ENCODE measurements around the gene MRPS27. TPM values are rescaled to one million over a fixed set of nuclear protein-coding genes. Genes with fewer than 3 reads are reported as not detected.

MRPS27 gene
- total and polyA plus RNA-seq, 2 of the 13 experiments (the other 11 are each of a cell fraction or from before 2014, with no cell fraction given) = 71.8 to 115 TPM

- TF ChIP-seq TFDP2 (CRISPR knock-in tag; IDR thresholded peaks at IDR 0.05) = peak; percentile 80
- no peak for TF ChIP-seq ZNF773 (CRISPR knock-in tag; IDR thresholded peaks at IDR 0.05; ENCODE audit: borderline replicate concordance)
- 0 out of 2 replicates have a peak, but pooled peaks have one; percentile 18 for TF ChIP-seq ZBTB21 (CRISPR knock-in tag; IDR thresholded peaks at IDR 0.05)
- TF ChIP-seq ZBTB3 (CRISPR knock-in tag; IDR thresholded peaks at IDR 0.05; ENCODE audit: borderline replicate concordance, low read depth) = peak; percentile 63; the same call in 1 of the 2 replicates
- TF ChIP-seq PBX3 (CRISPR knock-in tag; IDR thresholded peaks at IDR 0.05; ENCODE audit: borderline replicate concordance) = no peak
- no peak for TF ChIP-seq ZNF225 (CRISPR knock-in tag; IDR thresholded peaks at IDR 0.05)
- no peak for TF ChIP-seq FOXP1 (IDR thresholded peaks at IDR 0.05)
- TF ChIP-seq FOXP1 (CRISPR knock-in tag; IDR thresholded peaks at IDR 0.05) = 0 out of 2 replicates have a peak, but pooled peaks have one; percentile 21
- TF ChIP-seq ARID4A (CRISPR knock-in tag; IDR thresholded peaks at IDR 0.05; ENCODE audit: borderline replicate concordance) = peak; percentile 77
- no peak for TF ChIP-seq MTA3 (CRISPR knock-in tag; IDR thresholded peaks at IDR 0.05)
- 0 out of 2 replicates have a peak, but pooled peaks have one; percentile 15 for TF ChIP-seq JUND (CRISPR knock-in tag; IDR thresholded peaks at IDR 0.05)
- no peak for TF ChIP-seq RFXANK (CRISPR knock-in tag; IDR thresholded peaks at IDR 0.05)
- TF ChIP-seq EP300 (IDR thresholded peaks at IDR 0.05; ENCODE audit: low read depth in 2 of 2, low read length in 2 of 2) = 0 out of 4 replicates have a peak, but pooled peaks of 1 of the 2 experiments have one; percentile 18
- no peak for TF ChIP-seq EP300 (CRISPR knock-in tag; IDR thresholded peaks at IDR 0.05; ENCODE audit: borderline replicate concordance)
- TF ChIP-seq ATF3 (CRISPR knock-in tag; IDR thresholded peaks at IDR 0.05) = no peak
- TF ChIP-seq DR1 (CRISPR knock-in tag; IDR thresholded peaks at IDR 0.05) = peak; percentile 89
- peak; percentile 53 for TF ChIP-seq ZNF574 (CRISPR knock-in tag; IDR thresholded peaks at IDR 0.05)
- peak; percentile 82 for TF ChIP-seq SALL1 (CRISPR knock-in tag; IDR thresholded peaks at IDR 0.05)
- TF ChIP-seq THYN1 (CRISPR knock-in tag; IDR thresholded peaks at IDR 0.05; ENCODE audit: borderline replicate concordance, low read depth) = no peak
- no peak for TF ChIP-seq ZNF282 (IDR thresholded peaks at IDR 0.05; ENCODE audit: partially characterized antibody)
Observed at GRCh38 chr5:72319976-72320752, at the start of gene MRPS27, which contains the start of gene PTCD2 (continued).

Data from HepG2 (cell line).